GM23338 (cell line): Measurements from ENCODE around the gene ADAMTS5. TPM values are rescaled to one million over a fixed set of nuclear protein-coding genes. Genes with fewer than 3 reads are reported as not detected.

Source experiments
- ATAC-seq: fragments of 200-7000 bp; cut with Tn5 transposase; 3 replicates; pipeline ENCODE4 v1.9.1; 2020
- DNase-seq: peaks from one replicate; pipeline ENCODE4 v3.0.0-alpha.2; 2015; ENCODE audit warnings: low spot score
- H2AFZ ChIP-seq: fragments of 200-600 bp; sonication (generic); 2 replicates; pipeline ENCODE4 v1.8.0; 2016; ENCODE audit warnings: antibody characterized with exemption, mild to moderate bottlenecking, moderate library complexity
- H3F3A ChIP-seq: fragments of 200-600 bp; sonication (generic); replicated peaks from 2 replicates; pipeline ENCODE4 v1.8.0; 2017; ENCODE audit warnings: antibody characterized with exemption, mixed run types, low read depth
- H3K27ac ChIP-seq: fragments of 200-600 bp; sonication (generic); 2 replicates; pipeline ENCODE4 v1.6.1; 2016; ENCODE audit warnings: low read depth
- H3K27me3 ChIP-seq: fragments of 200-600 bp; sonication (generic); 2 replicates; pipeline ENCODE4 v1.8.0; 2016; ENCODE audit warnings: mild to moderate bottlenecking, mixed run types, moderate library complexity; ENCODE audit not compliant: insufficient read depth
- H3K36me3 ChIP-seq: fragments of 200-600 bp; sonication (generic); 2 replicates; pipeline ENCODE4 v1.8.0; 2016; ENCODE audit warnings: mild to moderate bottlenecking; ENCODE audit not compliant: insufficient read depth
- H3K4me1 ChIP-seq: fragments of 200-600 bp; sonication (generic); 2 replicates; pipeline ENCODE4 v1.8.0; 2016; ENCODE audit warnings: mild to moderate bottlenecking, moderate library complexity; ENCODE audit not compliant: insufficient read depth
- H3K4me2 ChIP-seq: fragments of 200-600 bp; sonication (generic); 2 replicates; pipeline ENCODE4 v1.7.1; 2017; ENCODE audit warnings: mixed run types
- H3K4me3 ChIP-seq: fragments of 200-600 bp; sonication (generic); 2 replicates; pipeline ENCODE4 v1.6.1; 2016; ENCODE audit warnings: mixed run types
- H3K79me2 ChIP-seq: fragments of 200-600 bp; sonication (generic); replicated peaks from 2 replicates; pipeline ENCODE4 v1.8.0; 2017; ENCODE audit warnings: mild to moderate bottlenecking; ENCODE audit not compliant: insufficient read depth
- H3K9me2 ChIP-seq: fragments of 200-600 bp; sonication (generic); 2 replicates; pipeline ENCODE4 v1.8.0; 2017; ENCODE audit not compliant: insufficient read depth
- H4K20me1 ChIP-seq: fragments of 200-600 bp; sonication (generic); replicated peaks from 2 replicates; pipeline ENCODE4 v1.8.0; 2017; ENCODE audit warnings: mild to moderate bottlenecking; ENCODE audit not compliant: insufficient read depth
- H3K27ac Mint-ChIP-seq: 2 replicates; pipeline ENCODE4 v1.8.0; 2020; ENCODE audit warnings: inconsistent platforms, mild to moderate bottlenecking, moderate library complexity, mixed read lengths
- H3K27me3 Mint-ChIP-seq: 3 replicates; pipeline ENCODE4 v1.8.0; 2022; ENCODE audit warnings: low read depth, mild to moderate bottlenecking, moderate library complexity, mixed read lengths, inconsistent platforms; ENCODE audit not compliant: insufficient read depth, poor library complexity
- H3K36me3 Mint-ChIP-seq: 3 replicates; pipeline ENCODE4 v1.8.0; 2021; ENCODE audit warnings: low read depth, mild to moderate bottlenecking, inconsistent platforms, moderate library complexity, mixed read lengths
- H3K4me1 Mint-ChIP-seq: 3 replicates; pipeline ENCODE4 v1.8.0; 2020; ENCODE audit warnings: mild to moderate bottlenecking, inconsistent platforms, mixed read lengths
- H3K4me3 Mint-ChIP-seq: 3 replicates; pipeline ENCODE4 v1.8.0; 2021; ENCODE audit warnings: moderate library complexity, mild to moderate bottlenecking, inconsistent platforms, mixed read lengths
- H3K9me3 Mint-ChIP-seq: 3 replicates; pipeline ENCODE4 v1.8.0; 2020; ENCODE audit warnings: moderate library complexity, mild to moderate bottlenecking, inconsistent platforms, mixed read lengths
- EZH2phosphoT487 ChIP-seq: fragments of 200-600 bp; sonication (generic); IDR thresholded peaks from one replicate; pipeline ENCODE4 v1.8.1; 2018; ENCODE audit warnings: antibody characterized with exemption; ENCODE audit not compliant: unreplicated experiment
- polyA plus RNA-seq: library from polyadenylated mRNA; unstranded; fragments of >200 nt; fragmentation: Nextera tagmentation; extraction: Ambion mirVana; gene quantifications from 2 replicates; pipeline ENCODE4 v1.2.1, GENCODE V29; 2016
- total RNA-seq: library from RNA; depleted of rRNA; stranded (reverse); fragments of >200 nt; shearing (Covaris generic); gene quantifications from 2 replicates; pipeline ENCODE4 v1.2.3, GENCODE V29; 2014
- TF ChIP-seq, protein P1 (sequence below): fragments of 250-450 bp; sonication (Bioruptor Pico); IDR thresholded peaks from 2 replicates; pipeline ENCODE4 v1.5.0; 2020; ENCODE audit warnings: mild to moderate bottlenecking, moderate library complexity
- TF ChIP-seq, protein P2 (sequence below): IDR thresholded peaks from one replicate; pipeline ENCODE4 v1.6.1; 2018; ENCODE audit warnings: antibody characterized with exemption; ENCODE audit not compliant: unreplicated experiment

Gene ADAMTS5
- total and polyA plus RNA-seq, 2 experiments from 2014 or later = 0.21 to 0.32 TPM

GRCh38 chr21:26939601-26940111 is 27.2 kb downstream of the ADAMTS5 start (continued):
- TF ChIP-seq, protein P1, sequence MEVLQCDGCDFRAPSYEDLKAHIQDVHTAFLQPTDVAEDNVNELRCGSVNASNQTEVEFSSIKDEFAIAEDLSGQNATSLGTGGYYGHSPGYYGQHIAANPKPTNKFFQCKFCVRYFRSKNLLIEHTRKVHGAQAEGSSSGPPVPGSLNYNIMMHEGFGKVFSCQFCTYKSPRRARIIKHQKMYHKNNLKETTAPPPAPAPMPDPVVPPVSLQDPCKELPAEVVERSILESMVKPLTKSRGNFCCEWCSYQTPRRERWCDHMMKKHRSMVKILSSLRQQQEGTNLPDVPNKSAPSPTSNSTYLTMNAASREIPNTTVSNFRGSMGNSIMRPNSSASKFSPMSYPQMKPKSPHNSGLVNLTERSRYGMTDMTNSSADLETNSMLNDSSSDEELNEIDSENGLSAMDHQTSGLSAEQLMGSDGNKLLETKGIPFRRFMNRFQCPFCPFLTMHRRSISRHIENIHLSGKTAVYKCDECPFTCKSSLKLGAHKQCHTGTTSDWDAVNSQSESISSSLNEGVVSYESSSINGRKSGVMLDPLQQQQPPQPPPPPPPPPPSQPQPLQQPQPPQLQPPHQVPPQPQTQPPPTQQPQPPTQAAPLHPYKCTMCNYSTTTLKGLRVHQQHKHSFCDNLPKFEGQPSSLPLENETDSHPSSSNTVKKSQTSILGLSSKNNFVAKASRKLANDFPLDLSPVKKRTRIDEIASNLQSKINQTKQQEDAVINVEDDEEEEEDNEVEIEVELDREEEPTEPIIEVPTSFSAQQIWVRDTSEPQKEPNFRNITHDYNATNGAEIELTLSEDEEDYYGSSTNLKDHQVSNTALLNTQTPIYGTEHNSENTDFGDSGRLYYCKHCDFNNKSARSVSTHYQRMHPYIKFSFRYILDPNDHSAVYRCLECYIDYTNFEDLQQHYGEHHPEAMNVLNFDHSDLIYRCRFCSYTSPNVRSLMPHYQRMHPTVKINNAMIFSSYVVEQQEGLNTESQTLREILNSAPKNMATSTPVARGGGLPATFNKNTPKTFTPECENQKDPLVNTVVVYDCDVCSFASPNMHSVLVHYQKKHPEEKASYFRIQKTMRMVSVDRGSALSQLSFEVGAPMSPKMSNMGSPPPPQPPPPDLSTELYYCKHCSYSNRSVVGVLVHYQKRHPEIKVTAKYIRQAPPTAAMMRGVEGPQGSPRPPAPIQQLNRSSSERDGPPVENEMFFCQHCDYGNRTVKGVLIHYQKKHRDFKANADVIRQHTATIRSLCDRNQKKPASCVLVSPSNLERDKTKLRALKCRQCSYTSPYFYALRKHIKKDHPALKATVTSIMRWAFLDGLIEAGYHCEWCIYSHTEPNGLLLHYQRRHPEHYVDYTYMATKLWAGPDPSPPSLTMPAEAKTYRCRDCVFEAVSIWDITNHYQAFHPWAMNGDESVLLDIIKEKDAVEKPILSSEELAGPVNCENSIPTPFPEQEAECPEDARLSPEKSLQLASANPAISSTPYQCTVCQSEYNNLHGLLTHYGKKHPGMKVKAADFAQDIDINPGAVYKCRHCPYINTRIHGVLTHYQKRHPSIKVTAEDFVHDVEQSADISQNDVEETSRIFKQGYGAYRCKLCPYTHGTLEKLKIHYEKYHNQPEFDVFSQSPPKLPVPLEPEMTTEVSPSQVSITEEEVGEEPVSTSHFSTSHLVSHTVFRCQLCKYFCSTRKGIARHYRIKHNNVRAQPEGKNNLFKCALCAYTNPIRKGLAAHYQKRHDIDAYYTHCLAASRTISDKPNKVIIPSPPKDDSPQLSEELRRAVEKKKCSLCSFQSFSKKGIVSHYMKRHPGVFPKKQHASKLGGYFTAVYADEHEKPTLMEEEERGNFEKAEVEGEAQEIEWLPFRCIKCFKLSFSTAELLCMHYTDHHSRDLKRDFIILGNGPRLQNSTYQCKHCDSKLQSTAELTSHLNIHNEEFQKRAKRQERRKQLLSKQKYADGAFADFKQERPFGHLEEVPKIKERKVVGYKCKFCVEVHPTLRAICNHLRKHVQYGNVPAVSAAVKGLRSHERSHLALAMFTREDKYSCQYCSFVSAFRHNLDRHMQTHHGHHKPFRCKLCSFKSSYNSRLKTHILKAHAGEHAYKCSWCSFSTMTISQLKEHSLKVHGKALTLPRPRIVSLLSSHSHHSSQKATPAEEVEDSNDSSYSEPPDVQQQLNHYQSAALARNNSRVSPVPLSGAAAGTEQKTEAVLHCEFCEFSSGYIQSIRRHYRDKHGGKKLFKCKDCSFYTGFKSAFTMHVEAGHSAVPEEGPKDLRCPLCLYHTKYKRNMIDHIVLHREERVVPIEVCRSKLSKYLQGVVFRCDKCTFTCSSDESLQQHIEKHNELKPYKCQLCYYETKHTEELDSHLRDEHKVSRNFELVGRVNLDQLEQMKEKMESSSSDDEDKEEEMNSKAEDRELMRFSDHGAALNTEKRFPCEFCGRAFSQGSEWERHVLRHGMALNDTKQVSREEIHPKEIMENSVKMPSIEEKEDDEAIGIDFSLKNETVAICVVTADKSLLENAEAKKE (CRISPR knock-in tag) = no peak

DNA sequence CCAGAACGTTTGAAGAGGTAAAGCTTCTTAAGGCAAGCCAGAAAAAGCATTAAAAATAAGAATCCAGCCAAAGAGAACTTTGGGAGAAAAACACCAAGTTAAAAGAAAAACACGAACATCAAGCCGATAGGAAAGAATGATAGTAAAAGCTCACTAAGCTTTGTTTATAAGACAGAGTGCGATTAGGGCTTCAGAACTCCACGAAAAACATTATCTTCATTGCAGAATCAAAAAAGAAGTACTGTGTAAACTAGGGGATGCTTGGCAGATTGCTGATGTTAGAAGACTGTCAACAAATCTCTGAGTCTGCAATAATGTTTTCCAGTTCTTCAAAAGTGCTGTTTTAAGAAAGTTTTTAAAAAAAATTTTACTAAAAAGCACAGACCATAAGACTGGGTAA is 30.2 kb downstream of the ADAMTS5 start:
- H3K27me3 ChIP-seq = no peaks in the 10 kb centered on the region
- peaks cover 4% of the 10 kb centered on the region; the same call in 2 of the 3 replicates for H3K4me1 Mint-ChIP-seq
- H3K4me2 ChIP-seq = no peak overlapping the region

More for the DNA sequence above, 30.2 kb downstream of the ADAMTS5 start:
- Histone ChIP-seq H3F3A (no peaks in the 10 kb centered on the region), H3K9me2 (no peaks in the 10 kb centered on the region), H3K4me1 (0 out of 2 replicates have a peak, but pooled peaks cover 4% of the 10 kb centered on the region), H3K79me2 (no peaks in the 10 kb centered on the region), H3K36me3 (no peaks in the 10 kb centered on the region), H3K4me3 (no peak overlapping the region), H2AFZ (no peak overlapping the region), H4K20me1 (no peaks in the 10 kb centered on the region), H3K27ac (no peak overlapping the region)
- H3K4me3 Mint-ChIP-seq = no peak overlapping the region
- no peaks in the 10 kb centered on the region for H3K27me3 Mint-ChIP-seq
- ATAC-seq (no peak), DNase-seq (no peak)
- no peak for TF ChIP-seq EZH2phosphoT487
- TF ChIP-seq, protein P1 (CRISPR knock-in tag) = no peak
- TF ChIP-seq, protein P2, sequence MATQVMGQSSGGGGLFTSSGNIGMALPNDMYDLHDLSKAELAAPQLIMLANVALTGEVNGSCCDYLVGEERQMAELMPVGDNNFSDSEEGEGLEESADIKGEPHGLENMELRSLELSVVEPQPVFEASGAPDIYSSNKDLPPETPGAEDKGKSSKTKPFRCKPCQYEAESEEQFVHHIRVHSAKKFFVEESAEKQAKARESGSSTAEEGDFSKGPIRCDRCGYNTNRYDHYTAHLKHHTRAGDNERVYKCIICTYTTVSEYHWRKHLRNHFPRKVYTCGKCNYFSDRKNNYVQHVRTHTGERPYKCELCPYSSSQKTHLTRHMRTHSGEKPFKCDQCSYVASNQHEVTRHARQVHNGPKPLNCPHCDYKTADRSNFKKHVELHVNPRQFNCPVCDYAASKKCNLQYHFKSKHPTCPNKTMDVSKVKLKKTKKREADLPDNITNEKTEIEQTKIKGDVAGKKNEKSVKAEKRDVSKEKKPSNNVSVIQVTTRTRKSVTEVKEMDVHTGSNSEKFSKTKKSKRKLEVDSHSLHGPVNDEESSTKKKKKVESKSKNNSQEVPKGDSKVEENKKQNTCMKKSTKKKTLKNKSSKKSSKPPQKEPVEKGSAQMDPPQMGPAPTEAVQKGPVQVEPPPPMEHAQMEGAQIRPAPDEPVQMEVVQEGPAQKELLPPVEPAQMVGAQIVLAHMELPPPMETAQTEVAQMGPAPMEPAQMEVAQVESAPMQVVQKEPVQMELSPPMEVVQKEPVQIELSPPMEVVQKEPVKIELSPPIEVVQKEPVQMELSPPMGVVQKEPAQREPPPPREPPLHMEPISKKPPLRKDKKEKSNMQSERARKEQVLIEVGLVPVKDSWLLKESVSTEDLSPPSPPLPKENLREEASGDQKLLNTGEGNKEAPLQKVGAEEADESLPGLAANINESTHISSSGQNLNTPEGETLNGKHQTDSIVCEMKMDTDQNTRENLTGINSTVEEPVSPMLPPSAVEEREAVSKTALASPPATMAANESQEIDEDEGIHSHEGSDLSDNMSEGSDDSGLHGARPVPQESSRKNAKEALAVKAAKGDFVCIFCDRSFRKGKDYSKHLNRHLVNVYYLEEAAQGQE = no peak
- no peaks in the 10 kb centered on the region for H3K9me3 Mint-ChIP-seq
- no peaks in the 10 kb centered on the region for H3K36me3 Mint-ChIP-seq
- no peak overlapping the region for H3K27ac Mint-ChIP-seq
